ENCODE measurements around the gene MOB3B.

GRCh38 chr9:27539479-27540441 lies 10.1 kb upstream of the MOB3B start:
- TF ChIP-seq GATAD2B (conservative IDR thresholded peaks at IDR 0.05; ENCODE audit: low read depth) = no peak
- TF ChIP-seq, protein P1, sequence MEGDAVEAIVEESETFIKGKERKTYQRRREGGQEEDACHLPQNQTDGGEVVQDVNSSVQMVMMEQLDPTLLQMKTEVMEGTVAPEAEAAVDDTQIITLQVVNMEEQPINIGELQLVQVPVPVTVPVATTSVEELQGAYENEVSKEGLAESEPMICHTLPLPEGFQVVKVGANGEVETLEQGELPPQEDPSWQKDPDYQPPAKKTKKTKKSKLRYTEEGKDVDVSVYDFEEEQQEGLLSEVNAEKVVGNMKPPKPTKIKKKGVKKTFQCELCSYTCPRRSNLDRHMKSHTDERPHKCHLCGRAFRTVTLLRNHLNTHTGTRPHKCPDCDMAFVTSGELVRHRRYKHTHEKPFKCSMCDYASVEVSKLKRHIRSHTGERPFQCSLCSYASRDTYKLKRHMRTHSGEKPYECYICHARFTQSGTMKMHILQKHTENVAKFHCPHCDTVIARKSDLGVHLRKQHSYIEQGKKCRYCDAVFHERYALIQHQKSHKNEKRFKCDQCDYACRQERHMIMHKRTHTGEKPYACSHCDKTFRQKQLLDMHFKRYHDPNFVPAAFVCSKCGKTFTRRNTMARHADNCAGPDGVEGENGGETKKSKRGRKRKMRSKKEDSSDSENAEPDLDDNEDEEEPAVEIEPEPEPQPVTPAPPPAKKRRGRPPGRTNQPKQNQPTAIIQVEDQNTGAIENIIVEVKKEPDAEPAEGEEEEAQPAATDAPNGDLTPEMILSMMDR (IDR thresholded peaks at IDR 0.05 in 2 of 3, conservative IDR thresholded peaks at IDR 0.05 in 1 of 3; ENCODE audit: control insufficient read depth in 2 of 3, extremely low read depth in 1 of 3, insufficient read depth in 1 of 3, low read depth in 3 of 3, low read length in 3 of 3) = no peak
- no peak for TF ChIP-seq PBX3 (IDR thresholded peaks at IDR 0.05; ENCODE audit: insufficient replicate concordance, low read depth, low read length)
- TF ChIP-seq YBX1 (IDR thresholded peaks at IDR 0.05) = no peak
- TF ChIP-seq, protein P2, sequence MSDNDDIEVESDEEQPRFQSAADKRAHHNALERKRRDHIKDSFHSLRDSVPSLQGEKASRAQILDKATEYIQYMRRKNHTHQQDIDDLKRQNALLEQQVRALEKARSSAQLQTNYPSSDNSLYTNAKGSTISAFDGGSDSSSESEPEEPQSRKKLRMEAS (IDR thresholded peaks at IDR 0.05; ENCODE audit: low read depth, low read length) = no peak

All from GM12878 (cell line).